Measurements from ENCODE around the gene TDRD12.

Gene TDRD12, protein sequence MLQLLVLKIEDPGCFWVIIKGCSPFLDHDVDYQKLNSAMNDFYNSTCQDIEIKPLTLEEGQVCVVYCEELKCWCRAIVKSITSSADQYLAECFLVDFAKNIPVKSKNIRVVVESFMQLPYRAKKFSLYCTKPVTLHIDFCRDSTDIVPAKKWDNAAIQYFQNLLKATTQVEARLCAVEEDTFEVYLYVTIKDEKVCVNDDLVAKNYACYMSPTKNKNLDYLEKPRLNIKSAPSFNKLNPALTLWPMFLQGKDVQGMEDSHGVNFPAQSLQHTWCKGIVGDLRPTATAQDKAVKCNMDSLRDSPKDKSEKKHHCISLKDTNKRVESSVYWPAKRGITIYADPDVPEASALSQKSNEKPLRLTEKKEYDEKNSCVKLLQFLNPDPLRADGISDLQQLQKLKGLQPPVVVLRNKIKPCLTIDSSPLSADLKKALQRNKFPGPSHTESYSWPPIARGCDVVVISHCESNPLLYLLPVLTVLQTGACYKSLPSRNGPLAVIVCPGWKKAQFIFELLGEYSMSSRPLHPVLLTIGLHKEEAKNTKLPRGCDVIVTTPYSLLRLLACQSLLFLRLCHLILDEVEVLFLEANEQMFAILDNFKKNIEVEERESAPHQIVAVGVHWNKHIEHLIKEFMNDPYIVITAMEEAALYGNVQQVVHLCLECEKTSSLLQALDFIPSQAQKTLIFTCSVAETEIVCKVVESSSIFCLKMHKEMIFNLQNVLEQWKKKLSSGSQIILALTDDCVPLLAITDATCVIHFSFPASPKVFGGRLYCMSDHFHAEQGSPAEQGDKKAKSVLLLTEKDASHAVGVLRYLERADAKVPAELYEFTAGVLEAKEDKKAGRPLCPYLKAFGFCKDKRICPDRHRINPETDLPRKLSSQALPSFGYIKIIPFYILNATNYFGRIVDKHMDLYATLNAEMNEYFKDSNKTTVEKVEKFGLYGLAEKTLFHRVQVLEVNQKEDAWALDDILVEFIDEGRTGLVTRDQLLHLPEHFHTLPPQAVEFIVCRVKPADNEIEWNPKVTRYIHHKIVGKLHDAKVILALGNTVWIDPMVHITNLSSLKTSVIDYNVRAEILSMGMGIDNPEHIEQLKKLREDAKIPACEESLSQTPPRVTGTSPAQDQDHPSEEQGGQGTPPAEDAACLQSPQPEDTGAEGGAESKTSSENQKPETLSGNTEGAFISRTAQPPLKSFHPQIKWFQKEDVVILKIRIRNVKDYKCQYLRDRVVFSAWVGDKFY (N-terminal part only)
- 0 to 3.6 (median 0.07) reads per million in 17 experiments for total RNA-seq

- DNase-seq, result no peak
Measured at GRCh38 chr19:32719611-32720059, at the start of gene TDRD12. Gene TDRD12 (plus strand): TSS chr19:32719767. CDS start chr19:32720073, 306 bp downstream.

DNA sequence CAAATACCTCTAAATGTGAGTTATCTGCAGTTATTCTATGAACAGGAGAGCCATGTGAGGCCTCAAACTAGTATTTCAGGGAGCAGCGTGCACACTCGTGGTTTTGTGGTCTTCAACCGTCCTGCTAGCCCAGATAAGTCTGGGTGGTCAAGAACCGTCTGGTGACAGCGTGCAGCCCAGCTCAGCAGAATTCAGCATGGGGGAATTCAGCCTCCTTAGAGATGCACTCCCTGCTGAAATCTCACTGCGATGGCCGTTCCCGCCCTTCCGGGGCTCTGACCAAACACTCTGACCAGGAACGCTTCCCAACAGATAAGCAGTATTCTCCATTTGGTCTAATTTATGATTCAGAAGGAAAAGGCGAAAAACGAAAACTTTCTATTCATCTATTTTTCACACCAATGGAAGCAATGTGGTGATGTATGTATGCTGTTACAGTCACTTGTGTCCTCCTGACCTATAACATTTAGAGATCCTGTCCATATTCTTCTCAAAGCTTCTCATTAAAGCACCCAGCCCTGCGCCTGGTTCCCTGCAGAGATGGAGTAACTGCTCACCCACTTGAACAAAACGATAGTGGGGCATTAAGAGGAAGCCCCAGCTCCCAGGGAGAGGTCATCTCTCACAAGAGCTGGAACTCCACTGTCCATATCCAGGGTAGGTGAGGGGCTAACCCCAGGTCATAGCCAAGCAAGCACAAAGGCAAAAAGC, 47.5 kb upstream of the TDRD12 start:
- peak in 2 of 4 experiments; percentile 31 to 48 for DNase-seq

- no peak for DNase-seq
Measured at GRCh38 chr19:32672841-32673240, 46.7 kb upstream of the TDRD12 start.

DNA sequence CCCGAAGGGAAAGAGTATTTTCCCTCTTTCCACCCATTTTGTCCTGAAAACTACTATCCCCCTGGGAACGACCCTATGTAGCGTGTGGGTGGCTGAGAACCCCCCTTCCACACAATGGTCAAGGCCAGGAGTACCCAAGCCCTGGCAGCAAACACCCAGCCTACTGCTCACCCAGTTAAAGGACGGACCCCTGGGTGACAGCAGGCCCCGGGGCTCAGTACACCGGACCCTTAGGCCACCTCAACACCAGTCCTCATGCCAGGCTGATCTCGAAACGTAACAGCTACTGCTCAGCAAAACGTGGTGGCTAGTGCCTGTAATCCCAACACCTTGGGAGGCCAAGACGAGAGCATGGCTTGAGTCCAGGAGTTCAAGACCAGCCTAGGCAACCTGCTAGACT, 46.0 kb upstream of the TDRD12 start:
- no peak for DNase-seq

GRCh38 chr19:32674153-32674930, 45.2 kb upstream of the TDRD12 start:
- peak in 3 of 4 experiments; percentile 40 to 57 (median 41) for DNase-seq

DNA sequence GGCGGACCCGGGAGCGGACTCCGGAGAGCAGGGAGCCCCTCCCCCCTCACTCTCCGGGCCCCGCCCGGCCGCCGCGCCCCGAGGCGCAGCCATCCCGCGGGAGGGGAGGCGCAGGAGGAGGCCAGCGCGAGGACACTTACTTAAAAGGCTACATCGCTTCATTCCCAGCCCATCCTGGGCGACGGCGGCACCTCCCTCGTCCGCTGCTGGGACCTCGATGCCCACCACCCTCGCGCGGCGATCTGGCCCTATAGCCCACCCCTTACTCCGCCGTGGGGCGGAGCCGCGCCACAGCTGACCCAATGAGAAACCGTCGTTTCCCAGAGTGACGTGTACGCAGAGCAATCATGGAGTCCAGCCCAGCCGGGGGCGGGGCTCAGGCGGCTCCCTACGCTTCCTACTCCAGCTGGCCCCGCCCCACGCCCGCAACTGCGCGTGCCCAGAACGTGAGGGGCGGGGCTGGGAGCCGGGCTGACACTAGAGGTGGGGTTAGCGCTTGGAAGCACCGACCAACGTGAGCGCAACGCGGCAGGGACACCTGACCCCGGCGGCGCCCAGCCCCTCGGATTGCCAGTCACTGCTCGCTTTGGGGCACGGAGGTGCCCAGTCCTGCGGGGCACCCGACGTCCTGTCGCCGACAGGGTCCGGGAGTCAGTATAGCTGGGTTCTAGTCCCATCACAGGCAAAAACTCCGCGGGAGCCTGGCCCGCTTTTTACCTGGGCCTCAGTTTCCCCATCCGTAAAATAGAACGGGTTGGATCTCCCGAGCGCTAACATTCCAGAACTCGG, 44.4 kb upstream of the TDRD12 start, which contains the start of gene ANKRD27:
ANKRD27 (minus strand) TSS at position 250 of the 789 bp plus-strand sequence. CDS start 16,165 bp downstream, outside the sequence.
- DNase-seq, result peak; percentile 99 to 100 (median 100)

- peak; percentile 78 to 93 (median 87) for DNase-seq
Measured at GRCh38 chr19:32675720-32676185, 43.8 kb upstream of the TDRD12 start, which contains the start of gene RGS9BP. Gene RGS9BP (plus strand): TSS chr19:32675848. CDS start chr19:32676264, 416 bp downstream.

GRCh38 chr19:32676186-32676894, 43.2 kb upstream of the TDRD12 start:
- peak in 1 of 4 experiments; percentile 12 for DNase-seq

- no peak for DNase-seq
Measured at GRCh38 chr19:32676895-32677359, 42.6 kb upstream of the TDRD12 start.

- DNase-seq, result no peak
Measured at GRCh38 chr19:32677657-32678056, 41.9 kb upstream of the TDRD12 start.

DNA sequence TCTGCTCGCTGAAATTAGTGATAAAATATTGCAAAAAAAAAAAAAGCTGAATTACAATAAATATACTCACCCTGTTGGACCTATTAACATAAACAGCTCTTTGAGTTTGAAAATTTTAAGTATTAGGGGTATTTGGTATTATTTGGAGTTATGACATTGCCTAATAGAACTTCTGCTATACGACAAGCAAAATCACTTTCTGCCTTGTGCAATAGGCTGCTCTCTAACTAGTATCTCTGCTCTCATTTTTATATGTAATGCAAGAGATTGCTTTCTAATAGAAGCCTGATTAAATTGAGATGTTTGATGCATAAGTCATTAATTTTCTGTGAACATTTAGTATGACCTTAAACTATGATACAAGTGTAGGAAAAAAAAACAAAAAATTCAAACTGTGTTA, 38.6 kb upstream of the TDRD12 start:
- peak in 2 of 4 experiments; percentile 18 to 21 for DNase-seq

DNA sequence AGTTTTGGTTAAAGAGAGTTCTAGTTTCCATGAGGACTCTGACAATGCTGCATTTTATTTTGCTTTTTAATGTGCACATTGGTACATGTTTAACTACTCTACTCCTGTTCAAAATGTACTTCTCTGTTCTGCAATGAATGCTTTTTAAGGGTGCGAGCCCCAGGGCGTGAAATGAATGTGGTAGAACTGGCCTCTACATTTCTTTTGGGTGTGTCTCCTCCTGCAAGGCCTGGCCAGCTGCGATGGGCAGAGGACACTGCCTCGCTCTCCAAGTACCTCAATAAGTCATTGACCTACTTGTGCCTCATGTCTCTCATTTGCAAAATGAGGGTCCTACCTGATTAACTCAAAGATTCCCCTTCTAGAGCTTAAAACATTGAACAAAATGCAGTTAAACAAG, 37.2 kb upstream of the TDRD12 start:
- DNase-seq, result no peak

- no peak for DNase-seq
Measured at GRCh38 chr19:32686847-32687475, 32.6 kb upstream of the TDRD12 start.

DNA sequence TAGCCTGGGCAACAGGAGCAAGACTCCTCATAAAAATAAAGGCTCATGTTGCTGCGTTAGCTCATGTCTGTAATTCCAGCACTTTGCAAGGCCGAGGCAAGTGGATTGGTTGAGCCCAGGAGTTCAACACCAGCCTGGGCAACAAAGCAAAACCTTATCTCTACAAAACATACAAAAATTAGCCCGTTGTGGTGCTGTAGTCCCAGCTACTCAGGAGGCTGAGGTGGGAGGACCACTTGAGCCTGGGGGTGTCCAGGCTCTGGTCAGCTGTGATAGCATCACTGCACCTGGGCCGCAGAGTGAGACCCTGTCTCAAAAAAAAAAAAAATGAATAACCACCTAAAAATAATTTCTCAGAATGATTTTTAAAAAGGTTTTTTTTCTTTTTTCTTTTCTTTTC, 31.9 kb upstream of the TDRD12 start:
- no peak for DNase-seq

DNA sequence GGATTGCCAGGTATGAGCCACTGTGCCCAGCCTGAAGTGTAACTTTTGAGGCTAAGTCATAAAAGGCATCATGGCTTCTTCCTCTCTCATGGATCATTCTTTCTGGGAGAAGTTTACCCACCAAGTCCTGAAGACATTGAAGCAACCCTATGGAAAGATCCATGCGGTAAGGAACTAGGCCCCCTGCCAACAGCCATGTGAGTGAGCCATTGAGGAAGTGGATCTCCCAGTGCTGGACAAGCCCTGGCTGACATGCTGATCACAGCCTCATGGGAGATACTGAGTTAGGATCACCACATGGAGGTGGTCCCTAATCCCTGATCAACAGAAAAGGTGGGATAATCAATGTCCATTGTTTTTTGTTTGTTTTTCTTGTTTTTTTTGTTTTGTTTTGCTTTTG, 31.3 kb upstream of the TDRD12 start:
- DNase-seq, result peak; percentile 70 to 81 (median 78)

GRCh38 chr19:32691291-32691951, 28.1 kb upstream of the TDRD12 start, which contains the start of gene NUDT19:
Gene NUDT19 (plus strand): TSS chr19:32691821. CDS start chr19:32691961, 140 bp downstream.
- DNase-seq, result peak; percentile 84 to 92 (median 90)

DNA sequence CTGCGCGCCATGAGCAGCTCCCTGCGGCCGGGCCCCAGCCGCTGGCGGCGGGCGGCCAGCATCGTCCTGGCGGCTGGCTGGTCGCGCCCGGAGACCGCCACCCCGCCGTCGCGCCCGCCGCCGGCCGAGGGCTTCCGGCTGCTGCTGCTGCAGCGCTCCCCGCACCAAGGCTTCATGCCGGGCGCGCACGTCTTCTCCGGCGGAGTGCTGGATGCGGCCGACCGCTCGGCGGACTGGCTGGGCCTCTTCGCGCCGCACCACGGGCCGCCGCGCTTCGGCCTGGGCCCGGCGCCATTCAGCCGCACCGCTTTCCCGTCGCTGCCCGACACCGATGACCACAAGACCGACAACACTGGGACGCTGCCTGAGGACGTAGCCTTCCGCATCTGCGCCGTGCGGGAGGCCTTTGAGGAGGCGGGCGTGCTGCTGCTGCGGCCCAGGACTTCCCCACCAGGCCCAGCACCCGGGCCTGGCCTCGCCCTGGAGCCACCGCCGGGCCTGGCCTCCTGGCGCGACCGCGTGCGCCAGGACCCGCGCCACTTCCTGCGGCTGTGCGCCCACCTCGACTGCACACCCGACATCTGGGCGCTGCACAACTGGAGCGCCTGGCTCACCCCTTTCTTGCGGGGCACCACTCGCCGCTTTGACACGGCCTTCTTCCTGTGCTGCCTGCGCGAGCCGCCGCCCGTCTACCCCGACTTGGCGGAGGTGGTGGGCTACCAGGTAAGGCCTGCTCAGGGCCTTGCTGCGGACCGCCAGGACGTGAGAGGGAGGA, 27.4 kb upstream of the TDRD12 start:
- DNase-seq, result peak; percentile 89 to 94 (median 92)
